HuH-7.5 (cell line): ENCODE results near the gene POLH.

Experiments used
- DNase-seq: peaks from one replicate; pipeline ENCODE4 v3.0.0; 2011; ENCODE audit warnings: low spot score

POLH gene

DNA sequence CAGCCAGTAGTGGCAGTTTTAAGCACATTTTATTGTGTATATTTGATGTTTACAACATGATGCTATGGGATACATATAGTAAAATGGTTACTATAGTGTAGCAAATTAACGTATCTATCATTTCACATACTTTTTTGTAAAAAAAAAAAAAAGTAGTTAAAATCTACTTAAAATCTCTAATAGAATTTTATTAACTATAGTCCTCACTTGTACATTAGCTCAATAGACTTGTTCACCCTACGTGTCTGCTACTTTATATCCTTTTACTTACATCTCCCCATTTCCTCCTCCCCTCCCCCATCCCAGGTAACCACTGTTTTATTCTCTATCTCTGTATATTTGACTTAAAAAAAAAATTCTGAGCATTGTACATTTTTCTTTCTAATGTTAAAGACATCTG is 30.0 kb downstream of the POLH start:
- no peak for DNase-seq

GRCh38 chr6:43608310-43608763 is 32.4 kb downstream of the POLH start:
- DNase-seq, result peak; percentile 22

DNA sequence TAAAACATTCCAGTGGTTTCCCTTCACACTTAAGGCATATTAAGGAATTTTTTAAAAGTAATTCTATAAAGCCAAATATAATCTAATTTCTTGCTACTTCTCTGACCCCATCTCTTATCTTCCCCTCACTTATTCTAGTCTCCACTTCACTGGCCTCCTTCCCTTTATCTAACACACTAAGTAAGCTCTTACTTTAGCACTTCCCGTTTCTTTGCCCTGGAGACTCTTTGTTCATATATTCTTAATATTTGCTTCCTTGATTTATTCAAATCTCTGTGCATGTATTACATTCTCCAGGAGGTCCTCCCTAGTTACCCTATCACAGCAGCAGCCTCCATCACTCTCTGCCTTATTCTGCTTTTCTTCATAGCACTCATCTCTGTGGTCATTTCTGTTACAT is 32.8 kb downstream of the POLH start:
- no peak for DNase-seq

- no peak for DNase-seq
Observed at GRCh38 chr6:43609402-43609801, 33.4 kb downstream of the POLH start.

DNA sequence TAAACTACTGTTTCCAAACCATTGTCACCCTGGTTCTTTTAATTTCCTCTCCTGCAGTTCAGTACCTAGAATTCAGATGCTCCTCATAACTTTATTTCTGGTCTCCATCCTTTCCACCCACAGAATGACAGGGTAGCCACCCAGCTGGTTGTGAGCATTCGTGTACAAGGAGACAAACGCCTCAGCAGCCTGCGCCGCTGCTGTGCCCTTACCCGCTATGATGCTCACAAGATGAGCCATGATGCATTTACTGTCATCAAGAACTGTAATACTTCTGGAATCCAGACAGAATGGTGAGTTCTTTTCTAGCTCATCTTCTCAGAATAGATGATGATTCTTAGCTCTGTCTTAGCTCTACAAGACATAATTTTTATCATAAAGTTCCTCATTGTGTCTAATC is 34.4 kb downstream of the POLH start:
- no peak for DNase-seq

DNA sequence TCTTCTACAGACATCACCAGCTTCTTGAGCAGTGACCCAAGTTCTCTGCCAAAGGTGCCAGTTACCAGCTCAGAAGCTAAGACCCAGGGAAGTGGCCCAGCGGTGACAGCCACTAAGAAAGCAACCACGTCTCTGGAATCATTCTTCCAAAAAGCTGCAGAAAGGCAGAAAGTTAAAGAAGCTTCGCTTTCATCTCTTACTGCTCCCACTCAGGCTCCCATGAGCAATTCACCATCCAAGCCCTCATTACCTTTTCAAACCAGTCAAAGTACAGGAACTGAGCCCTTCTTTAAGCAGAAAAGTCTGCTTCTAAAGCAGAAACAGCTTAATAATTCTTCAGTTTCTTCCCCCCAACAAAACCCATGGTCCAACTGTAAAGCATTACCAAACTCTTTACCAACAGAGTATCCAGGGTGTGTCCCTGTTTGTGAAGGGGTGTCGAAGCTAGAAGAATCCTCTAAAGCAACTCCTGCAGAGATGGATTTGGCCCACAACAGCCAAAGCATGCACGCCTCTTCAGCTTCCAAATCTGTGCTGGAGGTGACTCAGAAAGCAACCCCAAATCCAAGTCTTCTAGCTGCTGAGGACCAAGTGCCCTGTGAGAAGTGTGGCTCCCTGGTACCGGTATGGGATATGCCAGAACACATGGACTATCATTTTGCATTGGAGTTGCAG is 37.9 kb downstream of the POLH start:
- no peak for DNase-seq

DNA sequence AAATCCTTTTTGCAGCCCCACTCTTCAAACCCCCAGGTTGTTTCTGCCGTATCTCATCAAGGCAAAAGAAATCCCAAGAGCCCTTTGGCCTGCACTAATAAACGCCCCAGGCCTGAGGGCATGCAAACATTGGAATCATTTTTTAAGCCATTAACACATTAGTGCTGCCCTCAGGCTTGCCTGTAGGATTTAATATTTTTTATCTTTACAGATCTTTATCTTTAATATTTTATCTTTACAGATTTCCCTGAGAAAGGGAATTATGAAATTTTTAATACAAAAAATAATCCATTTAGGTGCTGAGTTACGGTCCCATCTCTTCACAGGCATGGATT is 38.4 kb downstream of the POLH start:
- DNase-seq, result no peak

GRCh38 chr6:43616725-43617472 is 40.9 kb downstream of the POLH start:
- no peak for DNase-seq

- no peak for DNase-seq
Observed at GRCh38 chr6:43621078-43621835, 45.3 kb downstream of the POLH start.

DNA sequence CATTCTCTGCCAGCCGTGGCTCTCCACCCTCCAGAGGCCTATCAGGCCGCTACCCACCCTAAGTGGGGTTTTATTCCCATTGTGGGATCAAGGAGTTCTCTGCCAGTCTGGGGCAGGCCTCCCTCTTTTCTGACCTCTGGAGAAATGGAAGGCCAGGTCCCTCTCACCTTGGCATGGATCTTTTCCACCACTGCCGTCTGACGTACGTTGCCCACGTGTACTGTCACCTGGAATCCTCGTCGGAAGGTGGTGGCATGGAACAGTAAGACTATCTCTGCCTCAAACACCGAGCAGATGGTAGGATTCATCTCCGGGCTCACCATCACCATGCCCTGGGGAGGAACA is 45.8 kb downstream of the POLH start:
- no peak for DNase-seq

DNA sequence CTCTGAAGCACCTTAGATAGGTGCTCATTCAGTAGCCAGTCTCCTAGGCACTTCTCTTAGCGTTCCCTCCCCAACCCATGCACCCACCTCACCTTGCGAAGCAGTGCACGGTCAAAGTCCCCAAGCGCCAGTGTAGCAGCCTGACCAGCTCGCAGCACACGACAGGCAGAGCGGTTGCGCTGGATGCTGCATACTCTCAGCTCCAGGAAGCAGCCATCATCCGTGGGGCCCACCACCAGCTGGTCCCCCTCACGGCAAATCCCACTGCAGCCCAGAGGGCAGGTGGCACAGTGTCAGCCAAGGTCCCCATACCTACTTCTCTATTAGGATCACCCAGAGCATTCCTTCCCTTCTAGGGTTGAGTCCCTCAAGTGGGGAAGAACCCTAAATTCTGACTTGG is 46.6 kb downstream of the POLH start:
- no peak for DNase-seq

DNA sequence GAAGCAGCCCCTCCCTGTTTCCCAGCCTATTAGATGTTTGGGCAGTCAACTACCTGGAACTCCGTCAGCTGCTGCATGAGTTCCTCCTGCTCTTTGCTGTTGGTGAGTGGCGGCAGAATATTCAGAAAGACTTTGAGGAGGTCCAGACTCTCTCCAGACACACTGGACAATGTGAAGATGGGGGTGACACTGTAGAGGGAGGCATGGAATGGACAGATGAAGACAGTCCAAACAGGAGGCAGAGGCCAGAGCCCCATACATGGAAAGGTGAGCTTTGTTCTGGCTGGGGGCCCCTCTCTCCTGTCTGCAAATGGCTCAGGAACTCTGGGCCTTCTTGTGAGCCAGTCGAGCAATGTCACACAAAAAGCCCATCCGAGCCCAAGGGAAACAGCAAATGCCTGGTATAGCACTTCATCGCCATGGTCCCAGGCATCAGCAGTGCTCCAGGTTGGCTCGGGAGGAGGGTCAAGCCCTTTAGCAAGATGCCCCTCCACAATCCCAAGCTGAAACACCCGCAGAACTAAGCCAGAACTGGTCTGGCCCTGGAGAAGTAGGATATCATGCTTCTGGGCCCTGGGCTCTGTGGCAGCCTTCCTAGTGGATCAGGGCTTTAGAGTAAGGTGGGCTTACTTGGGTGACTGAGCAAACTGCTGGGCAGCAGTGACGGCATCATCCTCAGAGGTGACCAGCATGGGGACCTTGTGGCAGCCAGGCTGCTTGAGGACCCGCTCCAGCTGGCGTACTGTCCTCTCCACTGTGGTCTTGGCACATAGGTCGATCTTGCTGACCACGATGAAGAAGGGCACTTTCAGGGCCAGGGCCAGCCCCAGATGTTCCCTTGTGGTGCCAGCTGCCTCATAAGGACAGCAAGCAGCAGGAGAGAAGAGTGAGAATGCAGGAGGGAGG is 48.1 kb downstream of the POLH start:
- DNase-seq, result no peak

- no peak for DNase-seq
Observed at GRCh38 chr6:43624786-43625288, 48.9 kb downstream of the POLH start.

- DNase-seq, result no peak
Observed at GRCh38 chr6:43625393-43625992, 49.5 kb downstream of the POLH start.

DNA sequence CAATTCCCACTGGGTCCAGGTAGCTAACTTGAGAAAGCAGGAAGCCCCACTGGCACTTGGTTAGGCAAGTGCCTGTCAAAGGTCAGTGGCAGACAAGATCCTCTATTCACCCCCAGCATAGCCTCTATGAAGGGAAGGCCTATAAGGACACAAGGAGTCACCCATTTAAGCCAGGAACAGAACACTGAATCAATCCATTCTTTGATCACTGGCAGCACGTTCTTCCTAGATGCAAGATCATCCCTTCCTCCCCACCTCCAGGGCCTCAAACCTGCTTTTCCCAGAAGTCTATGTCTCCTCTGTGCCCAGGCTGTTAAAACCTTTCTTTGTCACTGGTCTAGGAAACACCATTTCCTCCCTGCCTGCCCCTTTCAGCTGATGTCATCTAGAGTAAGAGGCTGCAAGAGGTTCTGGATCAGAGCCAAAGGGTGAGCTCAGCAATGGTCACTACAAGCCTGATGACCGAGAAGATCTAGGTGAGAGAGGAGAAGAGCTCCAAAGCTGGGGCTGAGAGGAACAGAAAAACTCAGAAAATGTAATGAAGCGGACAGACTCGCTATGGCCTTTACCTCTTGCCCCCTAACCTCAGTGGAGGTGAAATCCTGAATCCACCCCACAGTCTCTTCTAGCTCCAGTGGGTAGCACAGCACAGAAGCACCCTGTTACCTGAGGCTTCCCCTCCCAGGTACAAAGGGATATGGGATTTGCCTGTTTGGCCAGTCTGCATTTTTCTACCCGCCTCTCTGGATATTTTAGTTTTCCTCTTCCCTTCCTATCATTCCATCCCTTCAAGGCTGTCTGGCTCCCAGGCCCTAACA is 51.2 kb downstream of the POLH start:
- DNase-seq, result peak; percentile 65

DNA sequence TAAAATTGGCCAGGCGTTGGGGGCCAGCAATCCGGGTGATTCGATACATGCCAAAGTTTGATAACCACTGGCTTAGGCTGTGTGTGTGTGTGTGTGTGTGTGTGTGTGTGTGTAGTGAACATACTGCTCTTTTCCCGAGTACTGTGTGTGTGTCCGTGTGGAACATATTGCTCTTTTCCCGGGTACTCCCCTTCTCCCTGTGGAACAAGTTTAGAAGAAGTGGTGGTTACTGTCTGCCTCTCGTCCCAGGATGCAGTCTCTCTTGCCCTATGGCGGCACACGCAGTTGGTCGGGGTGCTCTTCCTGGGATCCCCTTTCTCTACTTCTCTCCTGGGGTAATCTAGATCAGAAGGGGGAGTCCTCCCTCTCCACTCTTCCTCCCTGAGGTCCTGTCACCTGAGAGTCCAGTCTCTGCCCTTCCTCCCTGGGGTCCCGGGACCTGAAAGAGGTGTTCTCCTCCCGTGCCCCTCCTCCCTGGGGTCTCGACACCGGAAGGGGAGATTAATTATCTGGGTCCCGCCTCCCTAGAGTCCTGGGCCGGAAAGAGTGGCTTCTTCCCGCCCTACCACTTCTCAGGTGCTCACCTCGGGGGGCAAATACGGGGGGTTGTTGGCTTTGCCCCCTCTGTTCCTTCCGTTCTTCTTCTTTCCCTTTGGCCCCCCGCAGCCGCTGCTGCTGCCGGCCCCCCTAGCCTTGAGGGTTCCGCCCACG is 52.6 kb downstream of the POLH start:
- peak; percentile 47 for DNase-seq

- DNase-seq, result peak; percentile 78
Observed at GRCh38 chr6:43629104-43629504, 53.1 kb downstream of the POLH start, which contains the start of gene GTPBP2. Gene GTPBP2, minus strand, starts transcription at chr6:43629264. Its CDS starts 102 bp downstream, at chr6:43629162.

GRCh38 chr6:43629505-43630300 is 53.7 kb downstream of the POLH start:
- peak; percentile 91 for DNase-seq
